ENCODE results near the gene UXT. TPM values are rescaled to one million over a fixed set of nuclear protein-coding genes. Genes with fewer than 3 reads are reported as not detected.

Gene UXT
- total RNA-seq, 4 donors from 2014 or later: 104 to 147 (median 136) TPM

GRCh38 chrX:47658301-47658683 lies 688 bp downstream of the UXT start:
- no peak for TF ChIP-seq CTCF (IDR thresholded peaks at IDR 0.05; ENCODE audit: low read depth)

GRCh38 chrX:47651043-47651905 lies 7.7 kb downstream of the UXT start:
- no peak for TF ChIP-seq CTCF (IDR thresholded peaks at IDR 0.05; ENCODE audit: low read depth)

DNA sequence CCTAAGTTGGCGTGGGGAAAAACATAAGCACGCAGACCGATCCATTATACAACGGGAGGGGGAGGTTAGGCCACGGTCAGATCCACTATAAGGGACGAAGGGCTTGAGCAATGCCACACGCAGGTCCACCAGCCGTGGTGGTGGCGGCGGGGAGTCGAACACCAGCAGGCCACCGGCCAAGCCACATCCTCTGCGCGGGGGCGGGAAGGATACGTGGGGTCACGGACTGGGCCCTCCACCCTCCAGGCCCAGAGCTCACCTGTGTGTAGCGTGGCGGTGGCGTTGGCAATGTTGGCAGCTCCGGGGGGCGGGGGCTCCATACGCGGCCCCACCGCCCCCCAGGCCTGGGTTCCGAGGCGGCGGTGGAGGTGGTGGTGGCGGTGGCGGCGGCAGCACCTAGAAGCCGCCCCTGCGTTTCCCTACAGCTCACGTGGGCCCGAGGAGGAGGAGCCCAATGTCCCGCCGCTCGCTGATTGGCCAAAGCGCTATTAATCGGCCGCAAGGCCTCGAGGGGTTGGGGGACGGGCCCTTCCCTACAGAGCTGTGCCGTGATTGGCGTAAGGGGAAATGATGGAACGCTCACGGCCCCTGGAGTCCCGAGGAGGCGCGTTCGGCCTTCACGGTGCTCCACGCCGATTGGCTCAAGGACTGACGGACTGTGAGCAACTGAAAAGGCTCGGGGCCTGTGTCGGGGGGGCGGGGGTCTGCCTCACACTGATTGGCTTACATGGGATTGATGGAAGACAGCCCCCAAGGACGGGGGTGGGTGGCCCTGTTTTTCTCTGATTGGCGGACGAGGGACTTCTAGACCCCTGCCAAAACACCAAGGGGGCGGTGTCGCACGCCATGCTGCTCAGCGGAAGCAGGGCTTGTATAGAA lies 8.6 kb downstream of the UXT start, which contains the start of gene ELK1:
ELK1 (minus strand) TSS at position 400 of the 879 bp plus-strand sequence. CDS start 9,122 bp downstream, outside the sequence.
- TF ChIP-seq CTCF (IDR thresholded peaks at IDR 0.05; ENCODE audit: low read depth): no peak

DNA sequence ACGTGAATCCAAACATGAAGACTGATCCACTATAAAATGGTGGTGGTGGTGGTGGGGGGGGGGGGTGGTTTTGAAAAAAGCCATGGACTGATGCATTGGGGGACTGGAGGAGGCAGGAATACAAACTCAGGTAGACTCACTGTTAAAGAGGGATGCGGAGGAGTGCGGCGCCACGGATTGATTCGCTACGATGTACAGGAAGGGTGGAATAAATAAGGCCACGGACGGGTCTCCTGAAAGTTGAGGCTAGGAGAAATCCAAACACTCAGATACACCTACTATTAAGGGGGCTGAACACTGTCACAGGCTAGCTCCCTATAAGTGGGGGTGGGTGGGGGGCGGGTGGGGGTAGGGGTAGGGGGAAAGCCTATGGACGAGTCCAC lies 9.2 kb downstream of the UXT start:
- no peak for TF ChIP-seq CTCF (IDR thresholded peaks at IDR 0.05; ENCODE audit: low read depth)

DNA sequence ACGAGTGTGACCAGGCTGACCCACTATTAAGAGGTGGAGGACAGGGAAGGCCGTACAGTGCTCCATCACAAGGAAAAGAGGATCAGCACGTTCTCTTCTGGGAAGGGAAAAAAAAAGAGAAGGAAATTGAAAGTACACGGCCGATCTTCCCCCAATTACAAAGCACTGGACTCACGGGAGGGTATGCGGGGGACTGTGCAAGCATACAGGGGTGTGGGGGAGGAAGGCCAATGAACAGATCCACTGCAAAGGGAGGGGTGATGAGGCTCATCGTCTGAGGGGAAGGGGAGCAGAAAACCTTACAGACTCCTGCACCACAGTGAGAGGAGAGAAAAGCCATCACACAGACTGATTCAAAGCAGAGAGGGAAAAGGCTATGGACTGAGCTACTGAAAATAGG lies 9.7 kb downstream of the UXT start:
- no peak for TF ChIP-seq CTCF (IDR thresholded peaks at IDR 0.05; ENCODE audit: low read depth)

DNA sequence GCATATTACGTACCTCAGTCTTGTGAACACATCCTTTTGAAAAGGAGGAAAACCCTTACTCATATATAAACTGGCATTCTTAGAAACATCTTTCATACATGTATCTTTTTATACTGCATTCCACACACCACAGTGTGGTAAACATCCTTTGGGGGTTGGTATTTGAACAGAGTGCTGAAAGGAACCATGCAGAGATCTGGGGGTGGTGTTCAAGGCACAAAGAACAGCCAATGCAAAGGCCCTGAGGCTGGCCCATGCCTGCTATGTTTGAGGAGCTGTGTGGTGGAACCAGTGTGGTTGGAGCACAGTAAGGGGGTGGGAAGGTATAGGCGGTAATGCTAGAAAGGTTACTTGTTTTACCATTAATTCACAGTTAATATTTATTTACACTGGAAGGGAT lies 10.6 kb downstream of the UXT start:
- no peak for TF ChIP-seq CTCF (IDR thresholded peaks at IDR 0.05; ENCODE audit: low read depth)

GRCh38 chrX:47646636-47647035 lies 12.3 kb downstream of the UXT start:
- TF ChIP-seq CTCF (IDR thresholded peaks at IDR 0.05; ENCODE audit: low read depth): no peak
